Fibroblast of the aortic adventitia (primary cell): ENCODE results near the gene MYO5B. TPM values are rescaled to one million over a fixed set of nuclear protein-coding genes. Genes with fewer than 3 reads are reported as not detected.

ENCODE experiments used
- DNase-seq: peaks from one replicate; pipeline ENCODE4 v3.0.0-alpha.2; 2010; ENCODE audit warnings: low read depth
- H3K4me3 ChIP-seq: 2 replicates; pipeline ENCODE4 v1.5.1; 2011; ENCODE audit warnings: low read depth, mild to moderate bottlenecking, control low read depth, low read length, moderate library complexity
- total RNA-seq: library from RNA; depleted of rRNA; stranded (reverse); fragments of >200 nt; gene quantifications from 2 replicates; pipeline ENCODE4 v1.2.3, GENCODE V29; 2012; ENCODE audit warnings: low replicate concordance
- TF ChIP-seq, protein P1 (sequence below): IDR thresholded peaks from 2 replicates; pipeline ENCODE4 v1.5.1; 2011; ENCODE audit warnings: mild to moderate bottlenecking, low read length, control low read depth, inconsistent platforms; ENCODE audit not compliant: insufficient read depth

Gene MYO5B
- total RNA-seq, 1 donor: 0.09 TPM

DNA sequence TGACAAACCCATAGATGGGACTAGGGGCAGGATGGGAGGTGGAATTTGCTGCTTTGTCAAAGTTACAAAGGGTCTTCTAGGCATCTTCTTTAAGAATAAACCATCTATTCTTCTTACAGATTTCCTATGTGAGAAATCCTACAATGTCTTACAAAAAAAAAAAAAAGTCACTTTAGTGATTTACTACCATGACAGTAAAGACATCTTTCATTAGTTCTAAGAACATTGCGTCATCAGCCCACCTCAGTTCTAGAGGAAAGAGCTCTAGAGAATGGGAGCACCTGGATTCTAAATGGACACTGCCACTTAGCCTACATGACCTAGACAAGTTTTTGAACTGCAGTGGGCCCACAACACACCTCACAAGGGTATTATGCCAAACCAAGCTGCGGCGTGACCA lies 172.0 kb downstream of the MYO5B start:
- DNase-seq: no peak
- TF ChIP-seq, protein P1, sequence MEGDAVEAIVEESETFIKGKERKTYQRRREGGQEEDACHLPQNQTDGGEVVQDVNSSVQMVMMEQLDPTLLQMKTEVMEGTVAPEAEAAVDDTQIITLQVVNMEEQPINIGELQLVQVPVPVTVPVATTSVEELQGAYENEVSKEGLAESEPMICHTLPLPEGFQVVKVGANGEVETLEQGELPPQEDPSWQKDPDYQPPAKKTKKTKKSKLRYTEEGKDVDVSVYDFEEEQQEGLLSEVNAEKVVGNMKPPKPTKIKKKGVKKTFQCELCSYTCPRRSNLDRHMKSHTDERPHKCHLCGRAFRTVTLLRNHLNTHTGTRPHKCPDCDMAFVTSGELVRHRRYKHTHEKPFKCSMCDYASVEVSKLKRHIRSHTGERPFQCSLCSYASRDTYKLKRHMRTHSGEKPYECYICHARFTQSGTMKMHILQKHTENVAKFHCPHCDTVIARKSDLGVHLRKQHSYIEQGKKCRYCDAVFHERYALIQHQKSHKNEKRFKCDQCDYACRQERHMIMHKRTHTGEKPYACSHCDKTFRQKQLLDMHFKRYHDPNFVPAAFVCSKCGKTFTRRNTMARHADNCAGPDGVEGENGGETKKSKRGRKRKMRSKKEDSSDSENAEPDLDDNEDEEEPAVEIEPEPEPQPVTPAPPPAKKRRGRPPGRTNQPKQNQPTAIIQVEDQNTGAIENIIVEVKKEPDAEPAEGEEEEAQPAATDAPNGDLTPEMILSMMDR: no peak
- no peak overlapping the region for H3K4me3 ChIP-seq

DNA sequence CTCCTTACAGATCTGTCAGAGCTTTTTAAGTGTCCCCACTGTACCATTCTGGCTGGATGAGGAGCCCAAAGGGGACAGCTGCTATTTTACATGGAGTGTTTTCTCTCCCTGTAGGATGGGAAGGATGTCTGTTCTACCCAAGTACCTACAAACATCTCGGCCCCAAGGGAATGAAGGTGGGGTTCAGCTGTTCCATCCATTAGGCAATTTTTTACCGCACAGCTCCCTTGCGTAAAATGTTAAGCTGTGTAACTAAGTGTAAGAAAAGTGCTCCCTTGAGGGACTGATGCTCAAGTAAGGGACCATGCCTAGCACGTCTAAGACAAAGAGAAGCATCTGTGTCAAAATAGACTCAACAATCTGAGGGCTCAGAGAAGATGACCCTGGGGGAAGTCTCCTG lies 180.3 kb downstream of the MYO5B start:
- TF ChIP-seq, protein P1: no peak

DNA sequence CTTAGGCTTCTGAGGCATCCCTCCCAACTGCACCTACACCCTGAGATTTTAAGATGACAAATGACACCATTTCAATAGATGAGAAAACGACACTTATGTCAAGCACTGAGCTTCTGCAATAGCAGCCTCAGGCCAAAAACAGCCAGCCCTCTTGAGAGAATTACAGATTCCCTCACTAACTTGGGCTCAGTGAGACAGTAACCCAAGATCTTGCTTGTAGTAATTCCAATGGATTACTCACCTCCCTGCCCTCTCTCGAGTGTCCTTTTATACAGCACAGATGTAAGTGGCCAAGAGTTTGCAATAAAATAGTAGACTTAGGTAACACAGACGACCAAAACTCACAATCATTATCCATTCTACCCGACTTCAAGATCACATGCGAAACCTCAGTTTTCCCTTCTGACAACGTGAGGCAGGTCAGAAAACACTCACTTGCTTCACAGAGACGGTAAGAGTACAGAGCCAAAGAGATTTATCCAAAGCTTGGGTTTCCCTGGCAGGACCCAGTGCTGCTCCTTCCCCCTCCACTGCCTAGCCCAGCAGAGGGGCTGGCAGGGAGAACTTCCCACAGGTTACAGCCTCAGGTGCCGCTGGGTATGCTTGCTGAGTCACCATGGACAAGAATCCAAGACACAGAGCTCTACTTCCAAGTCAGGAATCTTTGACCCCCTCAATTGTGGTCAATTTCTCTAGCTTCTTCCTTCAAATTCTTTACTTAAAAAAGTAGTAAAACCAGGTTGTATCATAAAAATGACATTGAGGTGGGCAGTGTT lies 181.4 kb downstream of the MYO5B start:
- TF ChIP-seq, protein P1: no peak
- no peak overlapping the region for H3K4me3 ChIP-seq
- DNase-seq: no peak

More for the DNA sequence above, 180.3 kb downstream of the MYO5B start:
- no peak for DNase-seq
- H3K4me3 ChIP-seq: no peak overlapping the region

DNA sequence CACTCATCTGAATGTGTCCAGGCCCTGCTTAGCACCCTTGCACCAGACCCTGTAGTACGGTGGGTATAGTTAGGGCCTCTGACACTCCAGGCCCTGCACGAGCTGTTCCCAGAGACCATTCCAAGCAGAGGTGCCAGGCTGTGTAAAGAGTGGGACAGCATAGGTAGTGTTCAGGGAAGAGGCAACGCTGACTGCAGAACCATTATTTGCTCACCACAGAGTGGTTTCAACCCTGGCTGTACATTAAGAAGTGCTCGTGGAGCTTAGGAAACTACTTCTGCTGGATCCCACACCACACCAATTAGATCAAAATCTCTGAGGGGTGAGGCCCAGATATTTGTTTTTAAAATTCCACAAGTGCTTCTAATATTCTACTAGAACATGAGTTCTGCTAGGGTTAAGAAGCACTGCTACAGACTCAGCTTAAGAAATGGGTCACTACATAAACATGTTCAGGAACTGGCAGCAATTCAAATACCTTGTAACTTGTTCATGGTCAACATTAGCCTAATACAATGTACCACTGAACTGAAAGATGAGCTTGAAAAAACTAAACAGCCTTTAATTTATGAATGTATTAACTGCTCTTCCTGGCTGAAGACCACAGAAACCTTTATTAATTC lies 183.0 kb downstream of the MYO5B start:
- no peak overlapping the region for H3K4me3 ChIP-seq
- peak; percentile 49 for DNase-seq
- TF ChIP-seq, protein P1: no peak

DNA sequence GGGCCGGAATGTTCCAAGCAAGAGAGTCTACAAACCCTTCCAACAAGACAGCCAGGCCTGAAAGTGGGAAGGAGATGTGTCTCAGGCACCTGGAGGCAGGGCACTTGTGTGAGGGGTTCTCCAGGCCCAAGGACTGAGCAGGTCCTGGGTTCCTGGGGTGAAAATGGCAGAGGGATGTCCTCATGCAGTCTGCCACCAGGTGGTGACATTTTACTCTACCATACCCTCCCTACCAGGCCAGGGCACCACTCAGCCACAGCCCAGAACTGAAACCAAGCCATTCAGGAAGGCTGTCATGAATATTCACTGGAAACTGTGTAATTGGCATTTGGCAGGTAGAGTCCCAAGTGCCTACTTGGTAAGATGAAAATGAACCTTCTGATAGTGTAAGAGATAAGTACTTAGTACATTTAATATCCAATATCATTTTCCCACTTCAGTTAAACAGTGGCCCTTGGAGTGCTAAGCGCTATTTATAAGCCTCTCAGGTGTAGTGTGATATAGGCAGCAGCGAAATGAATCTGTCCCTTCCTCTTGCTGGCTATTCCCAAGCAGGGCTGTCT lies 185.1 kb downstream of the MYO5B start:
- DNase-seq: peak; percentile 18
- no peak overlapping the region for H3K4me3 ChIP-seq
- TF ChIP-seq, protein P1: peak; percentile 34

DNA sequence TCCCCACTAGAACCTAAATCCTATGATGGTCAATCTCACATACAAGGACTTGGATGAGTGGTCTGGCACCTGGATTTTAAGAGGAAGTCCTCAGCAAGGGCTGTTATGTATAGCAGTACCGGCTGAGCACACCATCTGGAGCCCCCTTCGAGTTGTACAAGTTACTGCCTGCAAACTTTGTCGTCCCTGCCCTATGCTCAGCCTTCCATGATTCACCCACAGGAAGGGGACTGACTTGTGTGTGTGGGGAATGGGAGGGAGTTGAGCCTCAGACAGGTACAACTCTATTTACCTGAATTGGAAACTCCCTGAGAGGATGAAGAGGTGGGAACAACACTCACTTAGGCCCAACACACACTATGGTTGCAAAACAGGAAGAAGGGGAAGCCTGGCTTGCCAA lies 186.6 kb downstream of the MYO5B start:
- TF ChIP-seq, protein P1: no peak

More for the DNA sequence above, 186.6 kb downstream of the MYO5B start:
- no peak for DNase-seq
- no peak overlapping the region for H3K4me3 ChIP-seq
